Esophagus (tissue), 2 donors: ENCODE data around the gene LBHD2. TPM values are rescaled to one million over a fixed set of nuclear protein-coding genes. Genes with fewer than 3 reads are reported as not detected.

Experiments used
- H3K27ac ChIP-seq, 2 donors: one replicate each; pipeline ENCODE4 v1.5.1; 2013; ENCODE audit warnings: low read depth in 2 of 2, mild to moderate bottlenecking in 2 of 2, inconsistent platforms in 1 of 2, low read length in 1 of 2, moderate library complexity in 1 of 2
- H3K27me3 ChIP-seq, 2 donors: one replicate each; pipeline ENCODE4 v1.6.1; 2013; ENCODE audit warnings: low read length in 2 of 2, control low read depth in 1 of 2, mild to moderate bottlenecking in 1 of 2; ENCODE audit not compliant: insufficient read depth in 2 of 2, control insufficient read depth in 1 of 2
- H3K36me3 ChIP-seq, 2 donors: one replicate each; pipeline ENCODE4 v1.6.1; 2013; ENCODE audit warnings: low read length in 1 of 2; ENCODE audit not compliant: control insufficient read depth in 2 of 2, insufficient read depth in 2 of 2
- H3K4me1 ChIP-seq, 2 donors: one replicate each; pipeline ENCODE4 v1.6.1; 2013; ENCODE audit warnings: low read length in 1 of 2; ENCODE audit not compliant: control insufficient read depth in 2 of 2, insufficient read depth in 2 of 2
- H3K4me3 ChIP-seq, 2 donors: one replicate each; pipeline ENCODE4 v1.5.1; 2013; ENCODE audit warnings: low read length in 2 of 2, mild to moderate bottlenecking in 2 of 2, low read depth in 1 of 2, moderate library complexity in 1 of 2
- H3K9me3 ChIP-seq, 2 donors: one replicate each; pipeline ENCODE4 v1.6.1; 2013; ENCODE audit warnings: mild to moderate bottlenecking in 2 of 2, low read depth in 1 of 2, low read length in 1 of 2, moderate library complexity in 1 of 2; ENCODE audit not compliant: control insufficient read depth in 2 of 2, insufficient read depth in 1 of 2
- WGBS, 2 donors: extraction: QIAGEN DNeasy Blood & Tissue Kit; methylation state at CpG; one replicate each; pipeline ENCODE4 v1.1.7; 2013; 5-methylcytosine and 5-hydroxymethylcytosine counted together
- polyA plus RNA-seq, 2 donors: library from polyadenylated mRNA; stranded (reverse); fragments of 200-250 nt; gene quantifications; one replicate each; pipeline ENCODE4 v1.2.3, GENCODE V29; 2013
- donor health status: healthy with polysubstance abuse.
- donor health status: Bipolar disorder and iron deficiency.

LBHD2 gene
- polyA plus RNA-seq, 2 donors = not detected

- H3K4me3 ChIP-seq = no peak overlapping the region
- peaks cover 0 to under 1% of the 10 kb centered on the region in 2 donors for H3K27me3 ChIP-seq
- no peak overlapping the region for H3K27ac ChIP-seq
- no peaks in the 10 kb centered on the region for H3K9me3 ChIP-seq
- WGBS, 2 donors = 89 to 90% methylated on average over 27 to 28 of the region's 28 CpGs
- no peaks in the 10 kb centered on the region for H3K36me3 ChIP-seq
- H3K4me1 ChIP-seq = peaks cover 7 to 11% of the 10 kb centered on the region in 2 donors
Observed at GRCh38 chr14:103089386-103090335, 5.7 kb downstream of the LBHD2 start.

GRCh38 chr14:103090481-103091020 lies 6.5 kb downstream of the LBHD2 start:
- Histone ChIP-seq H3K4me3 (no peak overlapping the region), H3K27me3 (no peaks in the 10 kb centered on the region), H3K4me1 (peaks cover 7 to 11% of the 10 kb centered on the region in 2 donors), H3K36me3 (no peaks in the 10 kb centered on the region), H3K27ac (no peak overlapping the region), H3K9me3 (no peaks in the 10 kb centered on the region)
- 73 to 85% methylated on average over 12 of the region's 12 CpGs for WGBS, 2 donors

- WGBS, 2 donors = 7% methylated on average over 51 to 69 of the region's 69 CpGs
- H3K27me3 ChIP-seq = no peaks in the 10 kb centered on the region
- H3K4me3 ChIP-seq = peak overlapping the region; percentile 33 to 56
- H3K27ac ChIP-seq = peak overlapping the region in 1 of 2 donors; percentile 12
- no peaks in the 10 kb centered on the region for H3K9me3 ChIP-seq
- no peaks in the 10 kb centered on the region for H3K36me3 ChIP-seq
- H3K4me1 ChIP-seq = peaks cover 7 to 11% of the 10 kb centered on the region in 2 donors
Observed at GRCh38 chr14:103091041-103091882, 7.3 kb downstream of the LBHD2 start.

- H3K27me3 ChIP-seq = no peaks in the 10 kb centered on the region
- H3K36me3 ChIP-seq = no peaks in the 10 kb centered on the region
- peaks cover 7 to 11% of the 10 kb centered on the region in 2 donors for H3K4me1 ChIP-seq
- peak overlapping the region; percentile 33 to 56 for H3K4me3 ChIP-seq
- no peaks in the 10 kb centered on the region for H3K9me3 ChIP-seq
- WGBS, 2 donors = 47 to 54% methylated on average over 9 of the region's 9 CpGs
- peak overlapping the region in 1 of 2 donors; percentile 12 for H3K27ac ChIP-seq
Observed at GRCh38 chr14:103091883-103092222, 7.8 kb downstream of the LBHD2 start.

GRCh38 chr14:103093856-103094405 lies 9.9 kb downstream of the LBHD2 start:
- 46 to 60% methylated on average over 13 of the region's 13 CpGs for WGBS, 2 donors
- Histone ChIP-seq H3K27me3 (no peaks in the 10 kb centered on the region), H3K4me1 (peaks cover 7 to 11% of the 10 kb centered on the region in 2 donors), H3K36me3 (no peaks in the 10 kb centered on the region), H3K9me3 (no peaks in the 10 kb centered on the region), H3K4me3 (no peak overlapping the region), H3K27ac (peak overlapping the region; percentile 47 to 57)

GRCh38 chr14:103094406-103095209 lies 10.6 kb downstream of the LBHD2 start, which contains the start of gene EXOC3L4:
Gene EXOC3L4, plus strand, starts transcription at chr14:103094725. Its CDS starts 5,495 bp downstream, at chr14:103100220.
- Histone ChIP-seq H3K27ac (peak within 1 kb of the TSS; percentile 47 to 57), H3K9me3 (no peaks in the 10 kb centered on the region), H3K36me3 (no peaks in the 10 kb centered on the region), H3K27me3 (no peaks in the 10 kb centered on the region), H3K4me1 (peaks cover 7 to 11% of the 10 kb centered on the region in 2 donors), H3K4me3 (no peak within 1 kb of the TSS)
- 58 to 66% methylated on average over 23 of the region's 23 CpGs for WGBS, 2 donors

GRCh38 chr14:103095210-103095778 lies 11.3 kb downstream of the LBHD2 start:
- WGBS, 2 donors = 81 to 88% methylated on average over 11 of the region's 11 CpGs
- peak overlapping the region in 1 of 2 donors; percentile 57 for H3K27ac ChIP-seq
- no peaks in the 10 kb centered on the region for H3K27me3 ChIP-seq
- no peaks in the 10 kb centered on the region for H3K36me3 ChIP-seq
- no peak overlapping the region for H3K4me3 ChIP-seq
- peaks cover 7 to 11% of the 10 kb centered on the region in 2 donors for H3K4me1 ChIP-seq
- no peaks in the 10 kb centered on the region for H3K9me3 ChIP-seq

- Histone ChIP-seq H3K27ac (no peak overlapping the region), H3K4me1 (peaks cover 5 to 8% of the 10 kb centered on the region in 2 donors), H3K36me3 (no peaks in the 10 kb centered on the region), H3K4me3 (no peak overlapping the region), H3K27me3 (no peaks in the 10 kb centered on the region), H3K9me3 (no peaks in the 10 kb centered on the region)
- 75 to 76% methylated on average over 4 of the region's 4 CpGs for WGBS, 2 donors
Observed at GRCh38 chr14:103096387-103096786, 12.4 kb downstream of the LBHD2 start.
